ENCODE results near the gene DLX2.

DLX2 gene

DNA sequence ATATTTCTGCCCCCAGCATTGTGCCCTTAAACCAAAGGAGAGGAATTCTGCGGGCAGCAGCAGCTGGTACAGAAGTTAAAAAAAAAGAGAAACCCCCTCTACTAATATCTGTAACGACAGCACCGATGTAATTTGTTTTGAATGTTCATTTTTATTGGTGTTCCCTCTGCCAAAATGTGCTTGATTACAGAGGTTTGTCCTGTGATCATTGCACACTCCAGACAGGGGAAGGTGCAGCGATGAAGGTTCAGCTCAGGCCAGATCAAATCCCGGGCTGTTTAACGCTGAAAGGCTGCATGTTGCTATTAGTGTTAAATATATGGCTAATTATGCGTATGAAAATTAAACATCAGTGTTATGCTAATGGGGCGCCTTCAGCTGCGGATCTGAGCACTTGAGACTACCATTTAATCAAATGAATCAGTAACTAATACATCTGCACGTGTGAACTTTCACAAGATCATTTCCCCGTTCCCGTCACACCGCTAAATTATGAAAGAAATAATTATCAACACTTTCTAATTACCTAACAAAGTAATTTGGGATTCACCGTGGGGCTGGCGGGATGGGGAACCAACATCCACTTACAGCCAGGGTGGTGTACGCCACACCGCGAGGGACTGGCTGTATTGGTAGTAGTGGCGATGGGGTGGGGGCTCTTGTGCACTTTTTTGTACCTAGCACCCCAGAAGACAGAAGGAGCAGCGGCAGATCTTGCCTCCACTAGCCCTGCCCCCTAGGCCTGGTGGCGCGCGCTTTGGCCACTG lies 18.9 kb downstream of the DLX2 start:
- no peaks in the 10 kb centered on the region for H3K27me3 ChIP-seq (ENCODE audit: insufficient read depth, low read length, poor library complexity, severe bottlenecking)
- H2AFZ ChIP-seq (ENCODE audit: low read length) = no peak overlapping the region
- H3K36me3 ChIP-seq (ENCODE audit: insufficient read depth, low read length) = no peaks in the 10 kb centered on the region
- H3K79me2 ChIP-seq (ENCODE audit: insufficient read depth, low read length) = no peaks in the 10 kb centered on the region
- H3K4me2 ChIP-seq (ENCODE audit: low read depth, low read length, poor library complexity, severe bottlenecking) = no peak overlapping the region
- H3K9me2 ChIP-seq (replicated peaks; ENCODE audit: low read depth, low read length) = no peaks in the 10 kb centered on the region
- no peaks in the 10 kb centered on the region for H3K4me1 ChIP-seq (ENCODE audit: insufficient read depth, low read length, poor library complexity, severe bottlenecking)
- H3K4me3 ChIP-seq (ENCODE audit: low read length, poor library complexity, severe bottlenecking) = no peak overlapping the region
- H3K9me3 ChIP-seq (ENCODE audit: insufficient read depth, low read depth, low read length) = no peaks in the 10 kb centered on the region
- no peak overlapping the region for H3K9ac ChIP-seq (ENCODE audit: low read depth, low read length, poor library complexity, severe bottlenecking)
- H3F3A ChIP-seq (ENCODE audit: low read depth) = no peaks in the 10 kb centered on the region
- H4K20me1 ChIP-seq (ENCODE audit: insufficient read depth, low read length, poor library complexity, severe bottlenecking) = no peaks in the 10 kb centered on the region
- TF ChIP-seq EZH2phosphoT487 (IDR thresholded peaks at IDR 0.05; ENCODE audit: borderline replicate concordance) = no peak
- TF ChIP-seq, protein P1, sequence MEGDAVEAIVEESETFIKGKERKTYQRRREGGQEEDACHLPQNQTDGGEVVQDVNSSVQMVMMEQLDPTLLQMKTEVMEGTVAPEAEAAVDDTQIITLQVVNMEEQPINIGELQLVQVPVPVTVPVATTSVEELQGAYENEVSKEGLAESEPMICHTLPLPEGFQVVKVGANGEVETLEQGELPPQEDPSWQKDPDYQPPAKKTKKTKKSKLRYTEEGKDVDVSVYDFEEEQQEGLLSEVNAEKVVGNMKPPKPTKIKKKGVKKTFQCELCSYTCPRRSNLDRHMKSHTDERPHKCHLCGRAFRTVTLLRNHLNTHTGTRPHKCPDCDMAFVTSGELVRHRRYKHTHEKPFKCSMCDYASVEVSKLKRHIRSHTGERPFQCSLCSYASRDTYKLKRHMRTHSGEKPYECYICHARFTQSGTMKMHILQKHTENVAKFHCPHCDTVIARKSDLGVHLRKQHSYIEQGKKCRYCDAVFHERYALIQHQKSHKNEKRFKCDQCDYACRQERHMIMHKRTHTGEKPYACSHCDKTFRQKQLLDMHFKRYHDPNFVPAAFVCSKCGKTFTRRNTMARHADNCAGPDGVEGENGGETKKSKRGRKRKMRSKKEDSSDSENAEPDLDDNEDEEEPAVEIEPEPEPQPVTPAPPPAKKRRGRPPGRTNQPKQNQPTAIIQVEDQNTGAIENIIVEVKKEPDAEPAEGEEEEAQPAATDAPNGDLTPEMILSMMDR (conservative IDR thresholded peaks at IDR 0.05; ENCODE audit: low read length) = no peak

DNA sequence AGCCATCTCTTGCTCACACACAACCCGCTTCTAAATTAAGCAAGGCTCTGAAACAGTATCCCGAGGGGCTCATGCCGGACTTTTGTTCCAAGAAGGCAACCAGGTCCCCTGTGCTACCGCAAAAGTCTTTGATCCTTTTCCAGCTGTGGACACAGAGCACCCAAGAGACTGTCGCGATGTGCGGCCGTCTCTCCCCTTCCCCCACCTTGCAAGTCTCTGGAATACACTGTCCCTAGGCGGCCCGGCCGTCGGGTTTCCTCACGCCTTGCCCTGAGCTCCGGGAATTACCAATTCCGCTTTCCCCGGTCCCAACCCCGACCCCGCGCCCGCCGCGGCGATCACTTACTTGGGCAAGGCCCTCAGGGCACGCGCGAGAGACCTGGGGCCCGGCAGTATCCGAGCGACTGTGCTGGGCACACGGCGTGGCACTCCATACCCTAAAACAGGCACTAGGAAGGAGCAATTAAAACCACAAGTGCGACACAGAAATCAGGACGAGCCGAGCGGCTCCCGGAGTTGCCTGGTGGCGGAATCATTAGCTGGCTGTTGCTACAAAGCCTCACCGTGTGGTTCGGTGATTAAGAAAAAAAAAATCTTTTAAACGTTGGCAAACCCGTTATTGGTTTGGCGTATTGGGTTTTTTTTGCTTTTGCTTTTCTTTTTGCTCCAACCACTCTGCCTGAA lies 19.6 kb downstream of the DLX2 start:
- Histone ChIP-seq H3K4me2 (ENCODE audit: low read depth, low read length, poor library complexity, severe bottlenecking) (no peak overlapping the region), H3K27me3 (ENCODE audit: insufficient read depth, low read length, poor library complexity, severe bottlenecking) (no peaks in the 10 kb centered on the region), H3K36me3 (ENCODE audit: insufficient read depth, low read length) (no peaks in the 10 kb centered on the region), H3K9me2 (replicated peaks; ENCODE audit: low read depth, low read length) (no peaks in the 10 kb centered on the region), H3F3A (ENCODE audit: low read depth) (no peaks in the 10 kb centered on the region), H3K4me1 (ENCODE audit: insufficient read depth, low read length, poor library complexity, severe bottlenecking) (peaks cover 4% of the 10 kb centered on the region), H3K9me3 (ENCODE audit: insufficient read depth, low read depth, low read length) (no peaks in the 10 kb centered on the region), H2AFZ (ENCODE audit: low read length) (no peak overlapping the region), H3K9ac (ENCODE audit: low read depth, low read length, poor library complexity, severe bottlenecking) (no peak overlapping the region), H3K4me3 (ENCODE audit: low read length, poor library complexity, severe bottlenecking) (no peak overlapping the region), H3K79me2 (ENCODE audit: insufficient read depth, low read length) (no peaks in the 10 kb centered on the region), H4K20me1 (ENCODE audit: insufficient read depth, low read length, poor library complexity, severe bottlenecking) (no peaks in the 10 kb centered on the region)
- TF ChIP-seq EZH2phosphoT487 (IDR thresholded peaks at IDR 0.05; ENCODE audit: borderline replicate concordance) = no peak
- TF ChIP-seq, protein P1 (conservative IDR thresholded peaks at IDR 0.05; ENCODE audit: low read length) = no peak

DNA sequence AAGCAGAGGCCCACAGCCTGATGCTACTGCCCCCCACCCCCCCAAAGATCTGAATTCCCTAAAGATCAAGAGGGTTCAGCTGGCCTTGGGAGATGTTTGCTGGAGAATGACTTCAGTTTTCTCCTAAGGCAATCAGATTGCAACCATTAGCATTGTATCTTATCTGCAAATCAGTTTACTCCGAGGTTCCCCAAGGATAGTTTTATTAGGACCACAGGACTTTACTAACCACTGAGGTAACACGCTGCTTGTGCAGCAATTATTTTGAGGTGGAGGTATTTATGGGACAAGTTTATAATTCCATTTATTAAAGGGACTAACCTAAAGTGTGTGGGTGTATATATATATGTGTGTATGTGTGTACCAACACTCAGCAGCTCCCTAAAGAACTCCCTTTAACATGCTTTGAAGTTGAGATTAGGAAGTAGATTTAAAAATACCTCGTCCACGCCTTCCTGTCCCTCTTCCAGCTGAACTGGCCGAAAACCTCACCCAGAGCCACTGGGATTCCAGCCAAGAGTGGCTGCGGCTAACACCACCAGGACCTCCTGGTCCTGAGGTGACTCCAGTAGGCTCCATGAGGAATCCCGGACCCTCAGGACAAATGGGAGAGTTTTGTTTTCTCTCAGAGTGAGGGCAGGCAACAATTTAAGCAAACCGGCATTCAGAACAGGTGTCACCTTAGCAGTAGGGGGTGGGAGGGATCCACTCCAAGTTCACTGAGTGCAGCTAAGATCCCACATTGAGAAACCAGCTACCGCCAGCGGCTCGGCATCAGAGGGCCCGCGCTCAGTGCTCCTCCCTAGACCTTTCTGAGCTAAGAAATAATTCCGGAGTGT lies 20.4 kb downstream of the DLX2 start:
- H3K9me2 ChIP-seq (replicated peaks; ENCODE audit: low read depth, low read length) = no peaks in the 10 kb centered on the region
- H3K4me2 ChIP-seq (ENCODE audit: low read depth, low read length, poor library complexity, severe bottlenecking) = no peak overlapping the region
- no peaks in the 10 kb centered on the region for H3F3A ChIP-seq (ENCODE audit: low read depth)
- peaks cover 9% of the 10 kb centered on the region for H3K4me1 ChIP-seq (ENCODE audit: insufficient read depth, low read length, poor library complexity, severe bottlenecking)
- TF ChIP-seq, protein P1 (conservative IDR thresholded peaks at IDR 0.05; ENCODE audit: low read length) = no peak
- no peak for TF ChIP-seq EZH2phosphoT487 (IDR thresholded peaks at IDR 0.05; ENCODE audit: borderline replicate concordance)
- H3K9me3 ChIP-seq (ENCODE audit: insufficient read depth, low read depth, low read length) = no peaks in the 10 kb centered on the region
- no peak overlapping the region for H3K4me3 ChIP-seq (ENCODE audit: low read length, poor library complexity, severe bottlenecking)
- H3K79me2 ChIP-seq (ENCODE audit: insufficient read depth, low read length) = no peaks in the 10 kb centered on the region
- H4K20me1 ChIP-seq (ENCODE audit: insufficient read depth, low read length, poor library complexity, severe bottlenecking) = no peaks in the 10 kb centered on the region
- no peak overlapping the region for H2AFZ ChIP-seq (ENCODE audit: low read length)
- H3K9ac ChIP-seq (ENCODE audit: low read depth, low read length, poor library complexity, severe bottlenecking) = no peak overlapping the region
- no peaks in the 10 kb centered on the region for H3K36me3 ChIP-seq (ENCODE audit: insufficient read depth, low read length)
- H3K27me3 ChIP-seq (ENCODE audit: insufficient read depth, low read length, poor library complexity, severe bottlenecking) = no peaks in the 10 kb centered on the region

Data from Loucy (cell line).